ENCODE measurements around the gene FXYD2. TPM values are rescaled to one million over a fixed set of nuclear protein-coding genes. Genes with fewer than 3 reads are reported as not detected.

The FXYD2 gene
- total and polyA plus RNA-seq, 2 of the 13 experiments (the other 11 are each of a cell fraction or from before 2014, with no cell fraction given): 45.9 to 106 TPM

DNA sequence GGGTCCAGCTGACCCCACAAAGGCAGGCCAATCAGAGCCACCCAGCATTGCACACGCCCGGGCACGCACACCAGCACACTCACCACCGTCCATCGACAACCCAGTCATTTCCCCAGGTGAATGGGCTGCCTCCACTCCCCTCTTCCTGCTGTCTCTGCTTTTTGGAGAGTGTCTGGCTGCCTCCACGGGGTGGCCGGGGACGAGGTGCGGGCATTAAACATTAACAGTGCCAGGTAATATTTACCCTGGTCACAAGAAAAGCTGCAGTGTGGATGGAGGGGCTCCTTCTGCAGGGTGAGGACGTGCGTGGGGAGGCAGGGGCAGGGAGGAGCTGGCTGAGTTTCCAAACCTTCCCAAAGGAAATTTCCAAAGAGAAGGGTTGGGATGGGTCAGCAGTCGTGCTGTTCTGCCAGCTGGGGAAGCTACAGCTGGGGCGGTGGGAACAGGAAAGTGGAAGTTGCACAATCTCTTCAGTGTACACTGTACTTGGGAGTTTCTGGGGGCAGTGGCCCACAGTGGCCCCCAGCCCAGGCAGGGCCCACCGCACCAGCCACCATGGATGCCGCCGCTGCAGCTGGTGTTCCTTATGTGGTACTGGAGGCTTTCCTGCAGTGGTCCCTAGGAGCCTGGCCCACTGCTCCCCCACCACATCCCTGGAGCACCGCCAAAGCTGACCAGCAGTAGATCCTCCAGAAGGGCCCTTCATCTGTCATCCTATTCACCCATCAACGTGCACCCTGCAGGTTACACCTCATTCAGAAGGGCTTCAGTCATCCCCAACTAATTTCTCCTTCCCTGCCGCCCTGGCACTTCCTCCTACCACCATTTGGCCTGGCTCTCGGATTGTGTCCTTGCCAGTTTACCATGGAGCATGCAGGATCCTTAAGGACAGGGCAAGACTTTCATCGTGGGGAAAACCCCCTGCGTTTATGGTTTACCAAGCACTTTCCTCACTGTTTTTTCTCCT is at the start of gene FXYD2 (continued):
- TF ChIP-seq, protein P1, sequence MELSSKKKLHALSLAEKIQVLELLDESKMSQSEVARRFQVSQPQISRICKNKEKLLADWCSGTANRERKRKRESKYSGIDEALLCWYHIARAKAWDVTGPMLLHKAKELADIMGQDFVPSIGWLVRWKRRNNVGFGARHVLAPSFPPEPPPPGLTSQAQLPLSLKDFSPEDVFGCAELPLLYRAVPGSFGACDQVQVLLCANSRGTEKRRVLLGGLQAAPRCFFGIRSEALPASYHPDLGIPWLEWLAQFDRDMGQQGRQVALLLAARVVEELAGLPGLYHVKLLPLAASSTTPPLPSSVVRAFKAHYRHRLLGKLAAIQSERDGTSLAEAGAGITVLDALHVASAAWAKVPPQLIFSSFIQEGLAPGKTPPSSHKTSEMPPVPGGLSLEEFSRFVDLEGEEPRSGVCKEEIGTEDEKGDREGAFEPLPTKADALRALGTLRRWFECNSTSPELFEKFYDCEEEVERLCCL (CRISPR knock-in tag; IDR thresholded peaks at IDR 0.05; ENCODE audit: borderline replicate concordance): no peak
- TF ChIP-seq STAG1 (CRISPR knock-in tag; IDR thresholded peaks at IDR 0.05): no peak
- TF ChIP-seq GTF2F1 (IDR thresholded peaks at IDR 0.05; ENCODE audit: low read length): no peak
- no peak for TF ChIP-seq HMG20B (CRISPR knock-in tag; conservative IDR thresholded peaks at IDR 0.05)
- TF ChIP-seq, protein P2, sequence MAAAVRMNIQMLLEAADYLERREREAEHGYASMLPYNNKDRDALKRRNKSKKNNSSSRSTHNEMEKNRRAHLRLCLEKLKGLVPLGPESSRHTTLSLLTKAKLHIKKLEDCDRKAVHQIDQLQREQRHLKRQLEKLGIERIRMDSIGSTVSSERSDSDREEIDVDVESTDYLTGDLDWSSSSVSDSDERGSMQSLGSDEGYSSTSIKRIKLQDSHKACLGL (CRISPR knock-in tag; IDR thresholded peaks at IDR 0.05): no peak; the same call in 1 of the 2 replicates
- TF ChIP-seq ZNF260 (CRISPR knock-in tag; IDR thresholded peaks at IDR 0.05; ENCODE audit: borderline replicate concordance, low read depth): no peak
- TF ChIP-seq TFDP2 (CRISPR knock-in tag; IDR thresholded peaks at IDR 0.05): no peak
- no peak for TF ChIP-seq CBX2 (IDR thresholded peaks at IDR 0.05; ENCODE audit: low read depth, low read length)
- TF ChIP-seq CBX2 (CRISPR knock-in tag; IDR thresholded peaks at IDR 0.05; ENCODE audit: low read depth): no peak
- TF ChIP-seq HNRNPH1 (optimal IDR thresholded peaks at IDR 0.05; ENCODE audit: low read depth, low read length): no peak
- TF ChIP-seq, protein P3, sequence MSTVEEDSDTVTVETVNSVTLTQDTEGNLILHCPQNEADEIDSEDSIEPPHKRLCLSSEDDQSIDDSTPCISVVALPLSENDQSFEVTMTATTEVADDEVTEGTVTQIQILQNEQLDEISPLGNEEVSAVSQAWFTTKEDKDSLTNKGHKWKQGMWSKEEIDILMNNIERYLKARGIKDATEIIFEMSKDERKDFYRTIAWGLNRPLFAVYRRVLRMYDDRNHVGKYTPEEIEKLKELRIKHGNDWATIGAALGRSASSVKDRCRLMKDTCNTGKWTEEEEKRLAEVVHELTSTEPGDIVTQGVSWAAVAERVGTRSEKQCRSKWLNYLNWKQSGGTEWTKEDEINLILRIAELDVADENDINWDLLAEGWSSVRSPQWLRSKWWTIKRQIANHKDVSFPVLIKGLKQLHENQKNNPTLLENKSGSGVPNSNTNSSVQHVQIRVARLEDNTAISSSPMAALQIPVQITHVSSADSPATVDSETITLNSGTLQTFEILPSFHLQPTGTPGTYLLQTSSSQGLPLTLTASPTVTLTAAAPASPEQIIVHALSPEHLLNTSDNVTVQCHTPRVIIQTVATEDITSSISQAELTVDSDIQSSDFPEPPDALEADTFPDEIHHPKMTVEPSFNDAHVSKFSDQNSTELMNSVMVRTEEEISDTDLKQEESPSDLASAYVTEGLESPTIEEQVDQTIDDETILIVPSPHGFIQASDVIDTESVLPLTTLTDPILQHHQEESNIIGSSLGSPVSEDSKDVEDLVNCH (CRISPR knock-in tag; IDR thresholded peaks at IDR 0.05): no peak
- no peak for TF ChIP-seq ZNF432 (CRISPR knock-in tag; IDR thresholded peaks at IDR 0.05; ENCODE audit: borderline replicate concordance)
- no peak for TF ChIP-seq ZBTB37 (CRISPR knock-in tag; IDR thresholded peaks at IDR 0.05)
- no peak for TF ChIP-seq ZNF496 (CRISPR knock-in tag; IDR thresholded peaks at IDR 0.05; ENCODE audit: insufficient replicate concordance)
- TF ChIP-seq AHDC1 (CRISPR knock-in tag; IDR thresholded peaks at IDR 0.05; ENCODE audit: borderline replicate concordance): peak; percentile 46; the same call in 1 of the 2 replicates

All from HepG2 (cell line).